Immature natural killer cell (primary cell): ENCODE results near the gene SDK1. TPM values are rescaled to one million over a fixed set of nuclear protein-coding genes. Genes with fewer than 3 reads are reported as not detected.

Experiments
- DNase-seq, 3 donors: peaks; one replicate each; pipeline ENCODE4 v3.0.0; 2022; ENCODE audit warnings: mixed read lengths in 1 of 3
- H3K27ac Mint-ChIP-seq, 6 donors: one replicate each; pipeline ENCODE4 v1.8.0; 2020; ENCODE audit warnings: mixed read lengths in 6 of 6, mild to moderate bottlenecking in 5 of 6, inconsistent platforms in 4 of 6, moderate library complexity in 3 of 6
- H3K27me3 Mint-ChIP-seq, 3 donors: one replicate each; pipeline ENCODE4 v1.8.0; 2020 to 2021; ENCODE audit warnings: low read depth in 3 of 3, mild to moderate bottlenecking in 3 of 3, mixed read lengths in 3 of 3, moderate library complexity in 3 of 3, inconsistent platforms in 1 of 3
- H3K36me3 Mint-ChIP-seq, 3 donors: one replicate each; pipeline ENCODE4 v1.8.0; 2020; ENCODE audit warnings: mixed read lengths in 3 of 3, inconsistent platforms in 2 of 3, mild to moderate bottlenecking in 2 of 3
- H3K4me1 Mint-ChIP-seq, 2 donors: one replicate each; pipeline ENCODE4 v1.8.0; 2020; ENCODE audit warnings: inconsistent platforms in 2 of 2, mild to moderate bottlenecking in 2 of 2, mixed read lengths in 2 of 2, moderate library complexity in 1 of 2
- H3K4me3 Mint-ChIP-seq, 5 donors: one replicate each; pipeline ENCODE4 v1.8.0; 2020; ENCODE audit warnings: mild to moderate bottlenecking in 5 of 5, mixed read lengths in 5 of 5, inconsistent platforms in 3 of 5, moderate library complexity in 3 of 5
- H3K9me3 Mint-ChIP-seq, 6 donors: one replicate each; pipeline ENCODE4 v1.8.0; 2020; ENCODE audit warnings: mild to moderate bottlenecking in 6 of 6, mixed read lengths in 6 of 6, inconsistent platforms in 4 of 6, moderate library complexity in 3 of 6
- polyA plus RNA-seq, 3 donors: library from polyadenylated mRNA; unstranded; fragments of 300-500 nt; fragmentation: Illumina TruSeq; gene quantifications; one replicate each; pipeline ENCODE4 v1.2.3, GENCODE V29; 2021

The SDK1 gene
- polyA plus RNA-seq, 3 donors from 2014 or later, result not detected

- DNase-seq, result no peak
- H3K27me3 Mint-ChIP-seq, result peaks cover 2 to 10% (median 5%) of the 10 kb centered on the region in 3 donors
- H3K9me3 Mint-ChIP-seq, result no peaks in the 10 kb centered on the region
- no peak overlapping the region for H3K27ac Mint-ChIP-seq
- H3K4me1 Mint-ChIP-seq, result no peaks in the 10 kb centered on the region
- no peak overlapping the region for H3K4me3 Mint-ChIP-seq
- no peaks in the 10 kb centered on the region for H3K36me3 Mint-ChIP-seq
Measured at GRCh38 chr7:3594901-3595300, 293.8 kb downstream of the SDK1 start.

- Mint-ChIP-seq H3K4me1 (no peaks in the 10 kb centered on the region), H3K36me3 (no peaks in the 10 kb centered on the region), H3K27ac (no peak overlapping the region), H3K9me3 (peaks cover 0 to 2% (median 0%) of the 10 kb centered on the region in 6 donors), H3K4me3 (no peak overlapping the region), H3K27me3 (peaks cover 0 to 15% (median 0%) of the 10 kb centered on the region in 3 donors)
- no peak for DNase-seq
Measured at GRCh38 chr7:3598854-3599253, 297.8 kb downstream of the SDK1 start.

- DNase-seq, result no peak
- H3K27ac Mint-ChIP-seq, result no peak overlapping the region
- H3K36me3 Mint-ChIP-seq, result peaks cover 0 to 3% (median 0%) of the 10 kb centered on the region in 3 donors
- H3K27me3 Mint-ChIP-seq, result peaks cover 10 to 19% (median 12%) of the 10 kb centered on the region in 3 donors
- peaks cover 0 to 4% (median under 1%) of the 10 kb centered on the region in 6 donors for H3K9me3 Mint-ChIP-seq
- H3K4me1 Mint-ChIP-seq, result no peaks in the 10 kb centered on the region
- no peak overlapping the region for H3K4me3 Mint-ChIP-seq
Measured at GRCh38 chr7:3605222-3605621, 304.2 kb downstream of the SDK1 start.

- Mint-ChIP-seq H3K36me3 (peaks cover 0 to 3% (median 0%) of the 10 kb centered on the region in 3 donors), H3K4me1 (no peaks in the 10 kb centered on the region), H3K27me3 (peaks cover 12 to 16% (median 14%) of the 10 kb centered on the region in 3 donors), H3K9me3 (peaks cover 0 to 4% (median under 1%) of the 10 kb centered on the region in 6 donors), H3K27ac (no peak overlapping the region), H3K4me3 (no peak overlapping the region)
- no peak for DNase-seq
Measured at GRCh38 chr7:3606436-3606835, 305.4 kb downstream of the SDK1 start.

GRCh38 chr7:3607847-3608246 lies 306.8 kb downstream of the SDK1 start:
- H3K36me3 Mint-ChIP-seq, result peaks cover 0 to 3% (median 0%) of the 10 kb centered on the region in 3 donors
- no peaks in the 10 kb centered on the region for H3K4me1 Mint-ChIP-seq
- H3K9me3 Mint-ChIP-seq, result peaks cover 0 to 4% (median under 1%) of the 10 kb centered on the region in 6 donors
- no peak for DNase-seq
- H3K27ac Mint-ChIP-seq, result no peak overlapping the region
- no peak overlapping the region for H3K4me3 Mint-ChIP-seq
- H3K27me3 Mint-ChIP-seq, result peaks cover 12 to 16% (median 15%) of the 10 kb centered on the region in 3 donors

- peaks cover 4 to 14% (median 6%) of the 10 kb centered on the region in 3 donors for H3K27me3 Mint-ChIP-seq
- H3K27ac Mint-ChIP-seq, result no peak overlapping the region
- no peak overlapping the region for H3K4me3 Mint-ChIP-seq
- no peaks in the 10 kb centered on the region for H3K9me3 Mint-ChIP-seq
- H3K36me3 Mint-ChIP-seq, result no peaks in the 10 kb centered on the region
- no peak for DNase-seq
- H3K4me1 Mint-ChIP-seq, result no peaks in the 10 kb centered on the region
Measured at GRCh38 chr7:3616306-3616705, 315.3 kb downstream of the SDK1 start.

GRCh38 chr7:3630081-3630480 lies 329.0 kb downstream of the SDK1 start:
- H3K4me3 Mint-ChIP-seq, result no peak overlapping the region
- no peak for DNase-seq

GRCh38 chr7:3634396-3634795 lies 333.3 kb downstream of the SDK1 start:
- H3K27ac Mint-ChIP-seq, result no peak overlapping the region

More at GRCh38 chr7:3630081-3630480, 329.0 kb downstream of the SDK1 start:
- Mint-ChIP-seq H3K9me3 (peaks cover 5 to 24% (median 9%) of the 10 kb centered on the region in 6 donors), H3K4me1 (no peaks in the 10 kb centered on the region), H3K27ac (no peak overlapping the region), H3K27me3 (peaks cover 0 to 5% (median 2%) of the 10 kb centered on the region in 3 donors), H3K36me3 (no peaks in the 10 kb centered on the region)

GRCh38 chr7:3636131-3636860 lies 335.2 kb downstream of the SDK1 start:
- DNase-seq, result no peak
- Mint-ChIP-seq H3K9me3 (peaks cover 0 to 3% (median under 1%) of the 10 kb centered on the region in 6 donors), H3K27me3 (peaks cover 0 to 5% (median 2%) of the 10 kb centered on the region in 3 donors), H3K4me1 (no peaks in the 10 kb centered on the region), H3K36me3 (no peaks in the 10 kb centered on the region), H3K27ac (no peak overlapping the region), H3K4me3 (no peak overlapping the region)

More at GRCh38 chr7:3634396-3634795, 333.3 kb downstream of the SDK1 start:
- Mint-ChIP-seq H3K27me3 (peaks cover 0 to 7% (median 4%) of the 10 kb centered on the region in 3 donors), H3K4me3 (no peak overlapping the region), H3K4me1 (no peaks in the 10 kb centered on the region), H3K36me3 (no peaks in the 10 kb centered on the region), H3K9me3 (peaks cover 5 to 17% (median 9%) of the 10 kb centered on the region in 6 donors)
- no peak for DNase-seq

GRCh38 chr7:3639253-3639652 lies 338.2 kb downstream of the SDK1 start:
- Mint-ChIP-seq H3K4me3 (no peak overlapping the region), H3K9me3 (no peaks in the 10 kb centered on the region), H3K36me3 (no peaks in the 10 kb centered on the region), H3K27me3 (peaks cover 0 to 12% (median 3%) of the 10 kb centered on the region in 3 donors), H3K27ac (no peak overlapping the region), H3K4me1 (no peaks in the 10 kb centered on the region)
- DNase-seq, result no peak

GRCh38 chr7:3641582-3641981 lies 340.5 kb downstream of the SDK1 start:
- Mint-ChIP-seq H3K4me1 (no peaks in the 10 kb centered on the region), H3K4me3 (no peak overlapping the region), H3K9me3 (no peaks in the 10 kb centered on the region), H3K36me3 (no peaks in the 10 kb centered on the region), H3K27ac (no peak overlapping the region), H3K27me3 (peaks cover 0 to 12% (median under 1%) of the 10 kb centered on the region in 3 donors)
- no peak for DNase-seq

- Mint-ChIP-seq H3K27ac (no peak overlapping the region), H3K9me3 (no peaks in the 10 kb centered on the region), H3K4me1 (no peaks in the 10 kb centered on the region), H3K36me3 (no peaks in the 10 kb centered on the region), H3K27me3 (peaks cover 2 to 12% (median 3%) of the 10 kb centered on the region in 3 donors), H3K4me3 (no peak overlapping the region)
- DNase-seq, result no peak
Measured at GRCh38 chr7:3643091-3643490, 342.0 kb downstream of the SDK1 start.

GRCh38 chr7:3648276-3648675 lies 347.2 kb downstream of the SDK1 start:
- H3K36me3 Mint-ChIP-seq, result no peaks in the 10 kb centered on the region
- H3K27ac Mint-ChIP-seq, result no peak overlapping the region
- H3K9me3 Mint-ChIP-seq, result no peaks in the 10 kb centered on the region
- no peak overlapping the region for H3K4me3 Mint-ChIP-seq
- no peaks in the 10 kb centered on the region for H3K4me1 Mint-ChIP-seq
- peaks cover 6 to 15% (median 7%) of the 10 kb centered on the region in 3 donors for H3K27me3 Mint-ChIP-seq
- DNase-seq, result no peak

GRCh38 chr7:3649250-3649649 lies 348.2 kb downstream of the SDK1 start:
- no peaks in the 10 kb centered on the region for H3K36me3 Mint-ChIP-seq
- peaks cover 6 to 14% (median 9%) of the 10 kb centered on the region in 3 donors for H3K27me3 Mint-ChIP-seq

More at GRCh38 chr7:3649250-3649649, 348.2 kb downstream of the SDK1 start:
- Mint-ChIP-seq H3K4me3 (no peak overlapping the region), H3K4me1 (no peaks in the 10 kb centered on the region), H3K9me3 (no peaks in the 10 kb centered on the region), H3K27ac (no peak overlapping the region)
- no peak for DNase-seq
